ENCODE data around the gene ATP5PD.

ATP5PD gene

DNA sequence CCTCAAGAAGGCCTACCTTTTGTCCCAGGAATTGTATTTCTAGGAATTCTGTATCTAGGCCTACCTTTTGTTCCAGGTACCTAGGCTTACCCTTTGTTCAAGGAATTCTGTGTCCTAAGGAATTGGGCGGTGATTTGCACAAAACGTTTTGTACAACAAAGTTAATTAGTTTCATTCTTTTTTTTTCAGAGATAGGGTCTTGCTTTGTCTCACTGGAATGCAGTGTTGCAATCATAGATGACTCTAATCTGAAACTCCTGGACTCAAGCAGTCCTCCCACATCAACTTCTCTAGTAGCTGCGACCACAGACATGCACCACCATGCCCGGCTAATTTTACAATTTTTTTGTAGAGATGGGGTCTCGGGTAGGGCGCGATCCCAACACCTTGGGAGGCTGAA, 52.3 kb downstream of the ATP5PD start:
- DNase-seq (ENCODE audit: low spot score): no peak

DNA sequence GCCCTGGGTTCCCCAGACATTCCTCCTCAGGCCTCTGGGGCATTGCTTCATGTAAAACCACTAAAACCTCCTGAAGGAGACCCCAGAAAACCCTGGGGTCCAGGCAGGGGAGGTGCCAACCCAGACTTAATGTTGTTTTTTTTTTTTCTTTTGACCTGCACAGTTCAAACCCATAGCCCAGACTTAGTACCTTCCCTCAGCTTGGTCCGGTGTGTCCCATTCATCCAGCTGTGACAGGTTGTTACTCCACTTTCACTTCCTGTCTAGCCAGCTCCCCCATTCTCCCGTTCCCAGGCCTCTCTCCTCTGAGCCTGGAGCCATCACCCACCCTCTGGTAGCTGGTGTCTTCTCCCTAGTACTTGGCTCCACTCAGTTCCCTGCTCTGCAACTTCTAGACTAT, 54.5 kb downstream of the ATP5PD start:
- DNase-seq (ENCODE audit: low spot score): no peak

DNA sequence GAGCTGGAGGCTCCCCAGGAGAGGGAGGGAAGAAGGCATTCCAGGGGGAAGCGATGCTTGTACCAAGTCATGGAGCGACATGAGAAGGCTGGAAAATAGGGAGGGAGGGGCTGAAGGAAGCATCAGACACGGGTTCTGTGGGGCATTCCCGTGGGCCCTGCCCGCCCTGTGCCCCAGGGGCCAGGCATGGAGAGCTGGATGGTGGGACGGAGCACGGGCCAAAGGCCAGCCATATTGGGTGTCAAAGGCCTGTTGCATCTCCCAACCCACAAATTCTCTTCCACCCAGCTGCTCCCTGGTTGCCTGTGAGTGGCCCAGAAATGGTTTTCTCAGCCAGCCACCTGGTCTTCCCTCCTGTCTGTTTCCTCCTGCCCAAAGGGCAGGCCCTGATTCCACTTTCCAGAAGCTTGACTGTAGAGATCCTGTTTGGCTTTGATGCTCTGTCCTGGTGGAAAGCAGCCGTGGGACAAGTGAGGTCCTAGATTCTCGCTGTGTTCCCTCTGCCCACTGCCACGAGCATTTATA, 56.1 kb downstream of the ATP5PD start:
- no peak for DNase-seq (ENCODE audit: low spot score)
